ENCODE measurements around the gene STK39. TPM values are rescaled to one million over a fixed set of nuclear protein-coding genes. Genes with fewer than 3 reads are reported as not detected.

STK39 gene
- total and polyA plus RNA-seq, 9 of the 15 experiments (the other 6 are each of a cell fraction or from before 2014, with no cell fraction given), result 0.19 to 0.76 (median 0.51) TPM

GRCh38 chr2:167987026-167987425, 260.4 kb downstream of the STK39 start (continued):
- TF ChIP-seq CBX2 (IDR thresholded peaks at IDR 0.05; ENCODE audit: insufficient read depth, low read length, poor library complexity, severe bottlenecking), result no peak
- TF ChIP-seq ARNT (IDR thresholded peaks at IDR 0.05), result no peak
- no peak for TF ChIP-seq ZFP1 (CRISPR knock-in tag; IDR thresholded peaks at IDR 0.05)
- TF ChIP-seq, protein P1, sequence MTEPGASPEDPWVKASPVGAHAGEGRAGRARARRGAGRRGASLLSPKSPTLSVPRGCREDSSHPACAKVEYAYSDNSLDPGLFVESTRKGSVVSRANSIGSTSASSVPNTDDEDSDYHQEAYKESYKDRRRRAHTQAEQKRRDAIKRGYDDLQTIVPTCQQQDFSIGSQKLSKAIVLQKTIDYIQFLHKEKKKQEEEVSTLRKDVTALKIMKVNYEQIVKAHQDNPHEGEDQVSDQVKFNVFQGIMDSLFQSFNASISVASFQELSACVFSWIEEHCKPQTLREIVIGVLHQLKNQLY (CRISPR knock-in tag; conservative IDR thresholded peaks at IDR 0.05), result no peak
- TF ChIP-seq ZNF668 (CRISPR knock-in tag; IDR thresholded peaks at IDR 0.05), result no peak
- TF ChIP-seq ZNF146 (CRISPR knock-in tag; IDR thresholded peaks at IDR 0.05; ENCODE audit: unreplicated experiment), result no peak
- no peak for TF ChIP-seq LARP7 (IDR thresholded peaks at IDR 0.05)

DNA sequence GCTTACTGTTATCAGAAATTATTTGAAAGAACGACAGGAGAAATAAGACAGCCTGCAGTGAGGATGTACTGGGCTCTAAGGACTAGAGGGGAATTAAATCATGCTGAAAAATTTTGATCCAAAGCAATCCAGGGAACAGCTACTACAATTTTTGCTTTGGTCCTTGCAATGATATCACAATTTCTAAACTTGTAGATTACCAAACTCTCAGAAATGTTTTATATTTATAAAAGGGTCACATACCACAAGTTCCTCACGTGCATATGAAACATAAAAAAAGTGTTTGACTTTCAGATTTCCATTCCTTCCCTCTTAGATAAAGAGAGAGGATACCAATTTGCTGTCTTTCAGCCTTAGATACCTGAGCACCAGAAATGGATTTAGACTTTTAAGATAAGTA, 261.2 kb downstream of the STK39 start:
- no peaks in the 10 kb centered on the region for H3K4me1 ChIP-seq (replicated peaks in 1 of 2; ENCODE audit: control insufficient read depth in 2 of 2, insufficient read depth in 2 of 2, low read length in 2 of 2)
- H3K36me3 ChIP-seq (ENCODE audit: control insufficient read depth, insufficient read depth, low read length), result no peaks in the 10 kb centered on the region
- H4K20me1 ChIP-seq (replicated peaks; ENCODE audit: control insufficient read depth, insufficient read depth, low read length), result no peaks in the 10 kb centered on the region
- DNase-seq (ENCODE audit: extremely low read depth in 1 of 4, low spot score in 3 of 4) (no peak), FAIRE-seq (no peak), ATAC-seq (no peak)
- peaks cover 4% of the 10 kb centered on the region in 2 experiments; a peak in 3 of 5 replicates for H3K27me3 ChIP-seq (ENCODE audit: control insufficient read depth in 2 of 2, insufficient read depth in 2 of 2, low read length in 2 of 2)
- ChIA-PET CTCF (ENCODE audit: low intra/inter-chr PET ratio) (no interaction called here), POLR2A (no interaction called here)
- H3K27ac ChIP-seq (ENCODE audit: extremely low read depth, low read depth, low read length), result no peak overlapping the region
- WGBS (ENCODE audit: insufficient coverage, low coverage, missing lambda C conversion rate), result 0% methylated on average over 2 of the region's 2 CpGs
- H3K4me3 ChIP-seq, result no peak overlapping the region
- in situ Hi-C loops (cut with MboI) (no loop called here), intact Hi-C loops (cut with micrococcal nuclease) (no loop called here)
- H2AFZ ChIP-seq (ENCODE audit: low read depth, low read length), result no peak overlapping the region
- BruUV-seq (replicated peaks), result no TSS peak
- no peaks in the 10 kb centered on the region for H3K9me3 ChIP-seq (replicated peaks; ENCODE audit: control insufficient read depth, insufficient read depth, low read depth, low read length)
- no peaks in the 10 kb centered on the region for H3K79me2 ChIP-seq (ENCODE audit: control insufficient read depth, insufficient read depth, low read length)
- no peak overlapping the region for H3K4me2 ChIP-seq (ENCODE audit: insufficient read depth, low read length)
- no peak overlapping the region for H3K9ac ChIP-seq (ENCODE audit: insufficient read depth in 1 of 2, low read depth in 2 of 2, low read length in 2 of 2)
- TF ChIP-seq FOXK1 (CRISPR knock-in tag; IDR thresholded peaks at IDR 0.05; ENCODE audit: borderline replicate concordance), result no peak
- TF ChIP-seq RUNX1 (IDR thresholded peaks at IDR 0.05; ENCODE audit: low read depth), result no peak
- no peak for TF ChIP-seq MEF2D (tag; conservative IDR thresholded peaks at IDR 0.05; ENCODE audit: low read depth)
- TF ChIP-seq SP2 (IDR thresholded peaks at IDR 0.05; ENCODE audit: extremely low read depth, low read depth, low read length, poor library complexity, severe bottlenecking), result no peak
- TF ChIP-seq ZKSCAN3 (CRISPR knock-in tag; IDR thresholded peaks at IDR 0.05), result no peak
- no peak for TF ChIP-seq ZBED1 (IDR thresholded peaks at IDR 0.05)
- TF ChIP-seq NR2C2 (CRISPR knock-in tag; IDR thresholded peaks at IDR 0.05), result no peak
- no peak for TF ChIP-seq NR2C2 (tag; IDR thresholded peaks at IDR 0.05)
- no peak for TF ChIP-seq RB1 (IDR thresholded peaks at IDR 0.05; ENCODE audit: low read depth)
- no peak for TF ChIP-seq CAMTA2 (CRISPR knock-in tag; conservative IDR thresholded peaks at IDR 0.05)
- TF ChIP-seq ZC3H8 (IDR thresholded peaks at IDR 0.05), result no peak
- TF ChIP-seq ZNF655 (CRISPR knock-in tag; IDR thresholded peaks at IDR 0.05), result no peak
- no peak for TF ChIP-seq ZNF324 (CRISPR knock-in tag; IDR thresholded peaks at IDR 0.05)
- H3K9me1 ChIP-seq (ENCODE audit: control insufficient read depth, insufficient read depth, low read length), result no peaks in the 10 kb centered on the region

Data from K562 (cell line).